GM18519 (cell line): Measurements from ENCODE around the gene ELL2.
"Not testable (repeated sequence)": the region's sequence is repeated elsewhere in the genome, so short reads cannot be mapped to it uniquely, and the experiment has no call there.

Experiments
- ATAC-seq: cut with Tn5 transposase; IDR thresholded peaks from one replicate; pipeline ENCODE4 v1.9.1; 2021; ENCODE audit warnings: mild to moderate bottlenecking, moderate library complexity; ENCODE audit not compliant: unreplicated experiment, low FRiP score

Gene ELL2

GRCh38 chr5:95846554-95847260, 114.9 kb downstream of the ELL2 start:
- ATAC-seq = peak; percentile 57

- no peak for ATAC-seq
Observed at GRCh38 chr5:95845391-95845790, 116.3 kb downstream of the ELL2 start.

GRCh38 chr5:95843733-95844223, 117.9 kb downstream of the ELL2 start:
- ATAC-seq = no peak

GRCh38 chr5:95842854-95843544, 118.7 kb downstream of the ELL2 start:
- peak; percentile 74 for ATAC-seq

- ATAC-seq = no peak
Observed at GRCh38 chr5:95841914-95842812, 119.5 kb downstream of the ELL2 start.

GRCh38 chr5:95840956-95841705, 120.5 kb downstream of the ELL2 start:
- no peak for ATAC-seq

GRCh38 chr5:95839658-95840057, 122.0 kb downstream of the ELL2 start:
- no peak for ATAC-seq

- no peak for ATAC-seq
Observed at GRCh38 chr5:95838556-95838955, 123.1 kb downstream of the ELL2 start.

GRCh38 chr5:95838001-95838520, 123.6 kb downstream of the ELL2 start:
- ATAC-seq = no peak

- ATAC-seq = no peak
Observed at GRCh38 chr5:95837492-95837891, 124.2 kb downstream of the ELL2 start.

- ATAC-seq = not testable (repeated sequence)
Observed at GRCh38 chr5:95836971-95837370, 124.7 kb downstream of the ELL2 start.

GRCh38 chr5:95836544-95836943, 125.1 kb downstream of the ELL2 start:
- peak; percentile 27 for ATAC-seq

GRCh38 chr5:95835682-95836385, 125.8 kb downstream of the ELL2 start:
- no peak for ATAC-seq
